Measurements from ENCODE around the gene MIEF2.

Gene MIEF2

GRCh38 chr17:18235743-18236256 is 24.7 kb upstream of the MIEF2 start:
- TF ChIP-seq CTCF (IDR thresholded peaks at IDR 0.05; ENCODE audit: borderline replicate concordance, control extremely low read depth, extremely low read depth, insufficient read depth, missing control alignments) = no peak
- no peak for DNase-seq (ENCODE audit: low spot score)
- in situ Hi-C loops (cut with MboI; ENCODE audit: low sequenced_read_pairs, unreplicated experiment) = no loop called here

- TF ChIP-seq CTCF (IDR thresholded peaks at IDR 0.05; ENCODE audit: borderline replicate concordance, control extremely low read depth, extremely low read depth, insufficient read depth, missing control alignments) = no peak
- DNase-seq (ENCODE audit: low spot score) = no peak
- in situ Hi-C loops (cut with MboI; ENCODE audit: low sequenced_read_pairs, unreplicated experiment) = no loop called here
Observed at GRCh38 chr17:18236494-18236893, 24.0 kb upstream of the MIEF2 start.

GRCh38 chr17:18237461-18237860 is 23.0 kb upstream of the MIEF2 start:
- no peak for DNase-seq (ENCODE audit: low spot score)
- no peak for TF ChIP-seq CTCF (IDR thresholded peaks at IDR 0.05; ENCODE audit: borderline replicate concordance, control extremely low read depth, extremely low read depth, insufficient read depth, missing control alignments)
- in situ Hi-C loops (cut with MboI; ENCODE audit: low sequenced_read_pairs, unreplicated experiment) = no loop called here

- in situ Hi-C loops (cut with MboI; ENCODE audit: low sequenced_read_pairs, unreplicated experiment) = no loop called here
- no peak for DNase-seq (ENCODE audit: low spot score)
Observed at GRCh38 chr17:18238299-18238698, 22.2 kb upstream of the MIEF2 start.

GRCh38 chr17:18240449-18240848 is 20.0 kb upstream of the MIEF2 start:
- in situ Hi-C loops (cut with MboI; ENCODE audit: low sequenced_read_pairs, unreplicated experiment) = no loop called here
- DNase-seq (ENCODE audit: low spot score) = no peak
- no peak for TF ChIP-seq CTCF (IDR thresholded peaks at IDR 0.05; ENCODE audit: borderline replicate concordance, control extremely low read depth, extremely low read depth, insufficient read depth, missing control alignments)

More at GRCh38 chr17:18238299-18238698, 22.2 kb upstream of the MIEF2 start:
- no peak for TF ChIP-seq CTCF (IDR thresholded peaks at IDR 0.05; ENCODE audit: borderline replicate concordance, control extremely low read depth, extremely low read depth, insufficient read depth, missing control alignments)

- no peak for TF ChIP-seq CTCF (IDR thresholded peaks at IDR 0.05; ENCODE audit: borderline replicate concordance, control extremely low read depth, extremely low read depth, insufficient read depth, missing control alignments)
- in situ Hi-C loops (cut with MboI; ENCODE audit: low sequenced_read_pairs, unreplicated experiment) = no loop called here
- DNase-seq (ENCODE audit: low spot score) = no peak
Observed at GRCh38 chr17:18241229-18241871, 19.1 kb upstream of the MIEF2 start.
